ENCODE results near the gene UBE2L3.

DNA sequence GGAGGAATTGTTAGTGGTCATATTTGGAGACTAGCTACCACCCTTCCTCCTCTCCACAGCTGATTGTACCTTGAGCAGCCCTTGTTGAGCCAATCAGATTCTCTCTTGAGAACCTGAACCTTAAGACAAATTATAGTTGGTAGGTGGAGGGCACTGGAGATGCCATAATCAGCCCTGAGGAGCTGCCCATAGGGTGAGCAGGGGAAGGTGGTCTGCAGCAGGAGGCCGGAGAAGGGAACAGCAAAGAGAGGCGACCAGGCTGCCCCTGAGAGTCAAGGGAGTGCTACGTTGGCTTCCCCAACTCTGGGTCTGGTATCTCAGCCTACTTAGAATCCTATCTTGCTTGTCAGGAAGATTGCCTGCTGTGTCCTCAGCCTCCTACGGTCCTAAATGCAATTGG lies 71.8 kb downstream of the UBE2L3 start:
- TF ChIP-seq POLR2A (IDR thresholded peaks at IDR 0.05; ENCODE audit: low read length): no peak
- TF ChIP-seq GATA1 (IDR thresholded peaks at IDR 0.05; ENCODE audit: low read depth, low read length): no peak
